NCI-H146 treated with DMSO at 0.1 percent for 48 hours (cell line): ENCODE data around the gene UBALD2.
A peak's percentile ranks its signal among the peaks of the same experiment; 100 is the strongest.
"Not testable (repeated sequence)": the region's sequence is repeated elsewhere in the genome, so short reads cannot be mapped to it uniquely, and the experiment has no call there.

Experiments used
- DNase-seq: peaks from one replicate; lab custom pipeline; 2025; ENCODE audit not compliant: unreplicated experiment; lab: John Stamatoyannopoulos, UW

Gene UBALD2

DNA sequence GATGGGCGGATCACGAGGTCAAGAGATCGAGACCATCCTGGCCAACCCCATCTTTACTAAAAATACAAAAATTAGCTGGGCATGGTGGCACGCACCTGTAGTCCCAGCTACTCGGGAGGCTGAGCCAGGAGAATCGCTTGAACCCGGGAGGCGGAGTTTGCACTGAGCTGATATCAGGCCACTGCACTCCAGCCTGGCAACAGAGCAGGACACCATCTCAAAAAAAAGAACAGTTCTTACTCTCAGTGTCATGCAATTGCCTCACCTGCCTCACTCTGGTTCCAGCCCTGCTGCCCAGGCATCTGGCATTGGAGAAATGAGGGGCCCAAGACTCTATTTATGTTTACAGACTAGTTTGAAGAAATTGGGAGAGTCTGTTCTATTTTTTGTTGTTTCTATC is 20.4 kb upstream of the UBALD2 start:
- not testable (repeated sequence) for DNase-seq

- DNase-seq, result no peak
Measured at GRCh38 chr17:76246080-76247066, 18.8 kb upstream of the UBALD2 start.

DNA sequence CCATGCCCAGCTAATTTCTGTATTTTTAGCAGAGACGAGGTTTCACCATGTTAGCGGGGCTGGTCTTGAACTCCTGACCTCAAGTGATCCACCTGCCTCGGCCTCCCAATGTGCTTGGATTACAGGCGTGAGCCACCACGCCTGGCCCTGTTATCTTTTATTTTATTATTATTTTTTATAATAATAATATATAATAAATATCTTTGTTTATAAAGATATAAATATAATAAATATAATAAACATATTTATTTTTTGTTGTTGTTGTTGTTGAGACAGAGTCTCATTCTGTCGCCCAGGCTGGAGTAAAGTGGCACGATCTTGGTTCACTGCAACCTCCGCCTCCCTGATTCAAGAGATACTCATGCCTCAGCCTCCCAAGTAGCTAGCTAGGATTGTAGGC is 17.8 kb upstream of the UBALD2 start:
- no peak for DNase-seq

DNA sequence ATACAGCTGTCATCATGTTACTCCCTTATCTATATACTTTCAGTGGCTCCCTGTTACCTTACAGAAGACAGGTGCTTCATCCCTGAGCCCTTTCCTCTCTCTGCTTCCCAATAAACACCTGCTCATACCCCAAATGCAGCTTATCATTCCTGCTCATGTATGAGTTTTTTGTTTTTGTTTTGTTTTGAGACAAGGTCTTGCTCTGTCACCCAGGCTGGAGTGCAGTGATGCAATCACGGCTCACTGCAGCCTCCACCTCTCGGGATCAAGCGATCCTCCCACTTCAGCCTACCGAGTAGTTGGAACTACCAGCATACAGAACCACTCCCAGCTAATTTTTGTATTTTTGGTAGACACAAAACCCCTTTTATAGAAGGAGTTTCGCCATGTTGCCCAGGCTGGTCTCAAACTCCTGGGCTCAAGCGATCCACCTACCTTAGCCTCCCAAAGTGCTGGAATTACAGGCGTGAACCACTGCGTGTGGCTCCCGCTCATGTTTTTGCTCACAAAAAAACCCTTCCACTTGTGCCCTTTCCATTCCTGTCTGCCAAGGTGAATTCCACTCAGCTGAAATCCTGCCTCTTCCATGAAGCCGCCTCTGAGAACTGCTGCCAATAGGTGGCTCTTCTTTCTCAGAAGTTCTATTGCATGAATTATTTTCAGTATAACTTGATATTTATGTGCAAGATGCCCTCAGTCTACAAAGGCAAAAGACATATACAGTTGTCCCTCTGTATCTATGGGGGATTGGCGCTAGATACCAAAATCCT is 16.9 kb upstream of the UBALD2 start:
- no peak for DNase-seq

- no peak for DNase-seq
Measured at GRCh38 chr17:76250141-76250540, 15.0 kb upstream of the UBALD2 start.

- no peak for DNase-seq
Measured at GRCh38 chr17:76251478-76252039, 13.6 kb upstream of the UBALD2 start.

GRCh38 chr17:76252040-76252954 is 12.9 kb upstream of the UBALD2 start:
- no peak for DNase-seq

DNA sequence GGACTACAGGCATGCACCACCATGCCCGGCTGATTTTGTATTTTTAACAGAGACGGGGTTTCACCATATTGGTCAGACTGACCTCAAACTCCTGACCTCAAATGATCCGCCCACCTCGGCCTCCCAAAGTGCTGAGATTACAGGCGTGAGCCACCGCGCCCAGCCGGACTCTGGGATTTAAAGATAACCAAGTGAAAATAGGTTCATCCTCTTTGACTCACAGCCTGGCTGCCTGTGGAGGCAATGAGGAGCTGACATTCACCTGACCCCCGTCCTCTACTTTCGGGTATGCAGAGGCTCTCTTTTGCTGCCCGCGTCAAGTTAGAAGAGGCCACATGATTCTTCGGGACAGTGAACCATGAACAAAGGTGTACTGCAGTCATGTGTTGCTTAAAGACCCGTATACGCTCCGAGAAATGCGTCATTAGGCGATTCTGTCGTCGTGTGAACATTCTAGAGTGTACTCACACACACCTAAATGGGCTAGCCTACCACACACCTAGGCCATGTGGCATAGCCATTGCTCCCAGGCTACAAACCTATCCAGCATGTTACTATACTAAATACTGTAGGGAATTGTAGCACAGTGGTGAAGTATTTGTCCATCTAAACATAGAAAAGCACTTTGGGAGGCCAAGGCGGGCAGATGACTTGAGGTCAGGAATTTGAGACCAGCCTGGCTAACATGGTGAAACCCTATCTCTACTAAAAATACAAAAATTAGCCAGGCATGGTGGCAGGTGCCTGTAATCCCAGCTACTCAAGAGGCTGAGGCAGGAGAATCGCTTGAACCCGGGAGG is 12.0 kb upstream of the UBALD2 start:
- not testable (repeated sequence) for DNase-seq

GRCh38 chr17:76253841-76254240 is 11.3 kb upstream of the UBALD2 start:
- DNase-seq, result no peak

- no peak for DNase-seq
Measured at GRCh38 chr17:76254275-76254674, 10.9 kb upstream of the UBALD2 start.

- DNase-seq, result no peak
Measured at GRCh38 chr17:76255801-76256429, 9.2 kb upstream of the UBALD2 start.

DNA sequence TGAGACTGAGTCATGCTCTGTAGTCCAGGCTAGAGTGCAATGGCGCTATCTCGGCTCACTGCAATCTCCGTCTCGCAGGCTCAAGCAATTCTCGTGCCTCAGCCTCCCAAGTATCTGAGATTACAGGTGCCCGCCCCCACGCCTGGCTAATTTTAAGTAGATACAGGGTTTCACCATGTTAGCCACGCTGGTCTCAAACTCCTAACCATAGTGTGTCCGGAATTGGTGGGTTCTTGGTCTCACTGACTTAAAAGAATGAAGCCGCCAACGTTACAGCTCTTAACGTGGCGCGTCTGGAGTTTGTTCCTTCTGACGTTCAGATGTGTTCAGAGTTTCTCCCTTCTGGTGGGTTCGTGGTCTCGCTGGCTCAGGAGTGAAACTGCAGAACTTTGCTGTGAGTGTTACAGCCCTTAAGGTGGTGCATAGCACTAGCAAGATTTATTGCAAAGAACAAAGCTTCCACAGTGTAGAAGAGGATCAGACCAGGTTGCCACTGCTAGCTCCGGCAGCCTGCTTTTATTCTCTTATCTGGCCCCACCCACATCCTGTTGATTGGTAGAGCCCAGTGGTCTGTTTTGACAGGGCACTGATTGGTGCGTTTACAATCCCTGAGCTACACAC is 8.6 kb upstream of the UBALD2 start:
- not testable (repeated sequence) for DNase-seq

- no peak for DNase-seq
Measured at GRCh38 chr17:76260220-76260619, 4.9 kb upstream of the UBALD2 start.

DNA sequence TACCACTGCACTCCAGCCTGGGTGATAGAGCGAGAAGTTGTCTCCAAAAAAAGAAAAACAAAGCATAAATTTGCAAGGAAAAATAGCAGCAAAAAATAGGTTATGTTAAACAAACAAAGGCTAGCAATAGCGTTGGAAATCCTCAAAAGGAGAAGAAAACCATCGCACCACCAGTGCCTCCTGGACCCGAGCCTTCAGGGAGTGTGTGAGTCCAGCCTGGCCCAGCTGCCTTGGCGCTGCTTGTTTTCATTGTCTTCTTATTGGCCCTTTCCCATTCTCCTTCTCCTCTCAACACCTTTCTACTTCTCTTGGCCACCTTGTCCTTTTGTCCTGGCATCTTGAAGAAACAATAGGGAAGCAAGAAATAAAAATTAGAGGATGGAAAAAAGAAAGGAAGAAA is 4.5 kb upstream of the UBALD2 start:
- no peak for DNase-seq

DNA sequence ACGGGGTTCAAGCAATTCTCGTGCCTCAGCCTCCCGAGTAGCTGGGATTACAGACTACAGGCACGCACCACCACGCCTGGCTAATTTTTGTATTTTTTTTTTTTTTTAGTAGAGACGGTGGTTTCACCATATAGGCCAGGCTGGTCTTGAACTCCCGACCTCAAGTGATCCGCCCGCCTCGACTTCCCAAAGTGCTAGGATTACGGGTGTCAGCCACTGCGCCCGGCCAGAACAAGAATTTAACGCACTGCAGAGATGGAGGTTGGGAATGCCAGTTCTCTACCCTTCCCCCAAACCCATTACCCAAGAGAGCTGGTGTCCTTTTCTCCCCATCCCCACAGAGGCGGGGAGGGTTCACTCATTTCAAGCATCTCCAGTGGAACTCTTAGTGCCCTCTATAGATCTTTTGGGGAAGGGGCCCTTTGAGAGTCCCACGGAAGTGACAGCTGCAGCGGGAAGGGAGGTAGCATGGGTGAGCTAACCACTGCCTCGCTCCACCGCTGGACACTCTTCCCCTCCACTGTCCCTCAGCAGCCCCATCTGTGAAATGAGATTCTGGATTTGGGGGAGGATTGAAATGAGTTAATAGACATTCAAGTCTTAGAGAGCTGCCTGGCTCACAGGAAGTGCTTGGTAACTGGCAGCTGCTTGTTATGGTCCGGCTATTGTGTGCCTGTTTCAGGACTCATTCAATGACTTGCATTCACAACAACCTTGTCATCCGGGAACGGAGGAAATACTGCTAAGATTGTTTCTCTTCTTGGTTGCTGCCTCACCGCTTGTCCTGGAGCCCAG is 3.5 kb upstream of the UBALD2 start:
- DNase-seq, result no peak

- DNase-seq, result peak; percentile 6
Measured at GRCh38 chr17:76262732-76263344, 2.3 kb upstream of the UBALD2 start.

DNA sequence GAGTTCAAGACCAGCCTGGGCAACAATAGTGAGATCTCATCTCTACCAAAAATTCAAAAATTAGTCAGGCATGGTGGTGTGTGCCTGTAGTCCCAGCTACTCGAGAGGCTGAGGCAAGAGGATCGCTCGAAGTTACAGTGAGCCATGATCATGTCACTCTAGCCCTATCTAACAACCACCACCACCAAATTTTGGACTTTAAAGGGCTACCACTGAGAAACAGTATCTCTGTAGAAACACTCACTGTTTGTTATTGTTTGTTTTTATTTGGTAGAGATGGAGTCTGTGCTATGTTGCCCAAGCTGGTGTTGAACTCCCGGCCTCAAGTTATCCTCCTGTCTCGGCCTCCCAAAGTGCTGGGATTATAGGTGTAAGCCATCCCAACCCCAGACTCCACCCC is 1.3 kb upstream of the UBALD2 start:
- DNase-seq, result no peak

DNA sequence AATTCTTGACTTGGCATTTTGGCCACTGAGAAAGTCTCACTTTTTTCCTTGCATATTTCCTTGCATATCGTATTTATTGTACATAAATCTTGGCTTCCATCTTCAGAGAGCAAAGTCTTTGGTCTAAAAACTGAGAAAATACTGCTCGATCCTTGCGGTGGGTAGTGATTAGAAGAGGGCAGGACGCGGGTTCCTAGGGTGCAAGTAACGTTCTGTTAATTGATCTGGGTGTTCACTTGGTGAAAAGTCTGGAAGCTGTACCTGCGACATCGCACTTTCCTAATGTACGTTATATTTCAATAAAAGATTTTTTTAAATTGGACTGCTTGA is 758 bp upstream of the UBALD2 start:
- no peak for DNase-seq
